ENCODE measurements around the gene NPTX2.

DNA sequence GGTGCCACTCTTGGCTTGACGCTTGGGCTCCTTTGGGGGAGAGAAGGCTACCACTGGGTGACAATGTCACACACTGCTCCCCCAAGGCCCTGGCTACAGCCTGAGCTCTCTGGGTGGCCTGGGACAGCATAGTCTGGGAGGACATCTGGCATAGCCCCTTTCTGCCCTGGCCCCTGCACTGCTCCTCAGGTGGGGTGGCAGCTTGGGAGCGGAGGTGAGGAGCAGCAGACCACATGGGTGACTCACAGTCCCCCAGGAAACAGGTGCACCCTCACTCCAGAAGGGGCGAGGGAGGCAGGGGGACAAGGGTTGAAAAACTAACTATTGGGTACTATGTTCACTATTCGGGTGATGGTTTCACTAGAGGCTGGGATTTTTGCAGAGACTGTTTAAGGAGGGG lies 45.2 kb downstream of the NPTX2 start:
- TF ChIP-seq, protein P1, sequence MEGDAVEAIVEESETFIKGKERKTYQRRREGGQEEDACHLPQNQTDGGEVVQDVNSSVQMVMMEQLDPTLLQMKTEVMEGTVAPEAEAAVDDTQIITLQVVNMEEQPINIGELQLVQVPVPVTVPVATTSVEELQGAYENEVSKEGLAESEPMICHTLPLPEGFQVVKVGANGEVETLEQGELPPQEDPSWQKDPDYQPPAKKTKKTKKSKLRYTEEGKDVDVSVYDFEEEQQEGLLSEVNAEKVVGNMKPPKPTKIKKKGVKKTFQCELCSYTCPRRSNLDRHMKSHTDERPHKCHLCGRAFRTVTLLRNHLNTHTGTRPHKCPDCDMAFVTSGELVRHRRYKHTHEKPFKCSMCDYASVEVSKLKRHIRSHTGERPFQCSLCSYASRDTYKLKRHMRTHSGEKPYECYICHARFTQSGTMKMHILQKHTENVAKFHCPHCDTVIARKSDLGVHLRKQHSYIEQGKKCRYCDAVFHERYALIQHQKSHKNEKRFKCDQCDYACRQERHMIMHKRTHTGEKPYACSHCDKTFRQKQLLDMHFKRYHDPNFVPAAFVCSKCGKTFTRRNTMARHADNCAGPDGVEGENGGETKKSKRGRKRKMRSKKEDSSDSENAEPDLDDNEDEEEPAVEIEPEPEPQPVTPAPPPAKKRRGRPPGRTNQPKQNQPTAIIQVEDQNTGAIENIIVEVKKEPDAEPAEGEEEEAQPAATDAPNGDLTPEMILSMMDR (IDR thresholded peaks at IDR 0.05) = no peak
- no peak for TF ChIP-seq POLR2A (IDR thresholded peaks at IDR 0.05)
